Thoracic aorta (tissue), 2 donors: ENCODE results near the gene PRMT5. TPM values are rescaled to one million over a fixed set of nuclear protein-coding genes. Genes with fewer than 3 reads are reported as not detected.
"Not testable (repeated sequence)": the region's sequence is repeated elsewhere in the genome, so short reads cannot be mapped to it uniquely, and the experiment has no call there.

ENCODE experiments used
- ATAC-seq: fragments of 150-250 bp; one replicate; pipeline ENCODE4 v1.8.0; 2017; ENCODE audit warnings: low read depth; ENCODE audit not compliant: insufficient number of reproducible peaks, low FRiP score
- DNase-seq: peaks from one replicate; pipeline ENCODE4 v3.0.0-alpha.2; 2020; ENCODE audit warnings: low spot score
- H3K27ac ChIP-seq, 2 donors: fragments of 200-600 bp; sonication (generic); 1 replicate in 1 of 2; 2 replicates in 1 of 2; pipeline ENCODE4 v1.5.1; 2016; ENCODE audit warnings: mild to moderate bottlenecking in 2 of 2, moderate library complexity in 2 of 2
- H3K27me3 ChIP-seq: fragments of 200-600 bp; sonication (generic); replicated peaks from 2 replicates; pipeline ENCODE4 v1.6.0; 2016; ENCODE audit warnings: mild to moderate bottlenecking; ENCODE audit not compliant: insufficient read depth
- H3K36me3 ChIP-seq: fragments of 200-600 bp; sonication (generic); one replicate; pipeline ENCODE4 v1.5.1; 2016
- H3K4me1 ChIP-seq, 2 donors: fragments of 200-600 bp; sonication (generic); 1 replicate in 1 of 2; 2 replicates in 1 of 2; pipeline versions ENCODE4 v1.5.1 to v1.6.0; 2016; ENCODE audit warnings: low read depth in 2 of 2, mild to moderate bottlenecking in 1 of 2; ENCODE audit not compliant: control insufficient read depth in 1 of 2
- H3K4me3 ChIP-seq: fragments of 200-600 bp; sonication (generic); 2 replicates; pipeline ENCODE4 v1.5.1; 2016; ENCODE audit warnings: mild to moderate bottlenecking
- H3K9me3 ChIP-seq: fragments of 200-600 bp; sonication (generic); 2 replicates; pipeline ENCODE4 v1.5.1; 2016
- total RNA-seq, 2 donors: library from RNA; depleted of rRNA; stranded (reverse); fragments of >200 nt; gene quantifications; one replicate each; pipeline versions ENCODE4 v1.1.0 to v1.2.3, GENCODE V29; 2016
- TF ChIP-seq, protein P1 (sequence below): fragments of 200-600 bp; sonication (generic); IDR thresholded peaks from one replicate; pipeline ENCODE4 v1.5.1; 2019; ENCODE audit warnings: antibody characterized with exemption

Gene PRMT5
- total RNA-seq, 2 donors from 2014 or later, result 27.8 to 30.5 TPM

DNA sequence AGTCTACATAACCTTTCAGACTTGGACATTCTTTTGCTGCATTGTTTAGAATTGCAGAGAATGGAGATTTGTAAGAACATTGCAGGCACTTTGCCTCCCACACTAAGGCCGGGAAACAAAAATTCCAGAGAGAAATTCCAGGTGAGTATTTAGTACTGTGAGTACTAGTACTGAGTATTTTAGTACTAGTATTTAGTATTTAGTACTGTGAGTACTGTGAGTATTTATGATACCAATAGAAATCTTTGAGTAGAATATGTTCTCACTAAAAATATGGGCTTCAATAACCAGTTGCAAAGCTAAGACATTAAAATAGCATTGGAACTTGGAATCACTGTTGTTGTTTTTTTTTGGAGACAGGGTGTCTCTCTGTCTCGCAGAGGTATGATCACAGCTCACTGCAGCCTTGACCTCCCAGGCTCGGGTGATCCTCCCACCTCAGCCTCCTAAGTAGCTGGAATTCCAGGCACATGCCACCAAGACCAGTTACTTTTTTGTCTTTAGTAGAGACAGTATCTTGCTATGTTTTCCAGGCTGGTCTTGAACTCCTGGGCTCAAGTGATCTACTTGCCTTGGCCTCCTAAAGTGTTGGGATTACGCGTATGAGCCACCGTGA lies 33.0 kb upstream of the PRMT5 start:
- no peak for DNase-seq
- no peak for ATAC-seq
- Histone ChIP-seq H3K4me1 (no peaks in the 10 kb centered on the region), H3K36me3 (no peaks in the 10 kb centered on the region), H3K27ac (no peak overlapping the region), H3K9me3 (no peaks in the 10 kb centered on the region), H3K27me3 (no peaks in the 10 kb centered on the region), H3K4me3 (no peak overlapping the region)
- TF ChIP-seq, protein P1, sequence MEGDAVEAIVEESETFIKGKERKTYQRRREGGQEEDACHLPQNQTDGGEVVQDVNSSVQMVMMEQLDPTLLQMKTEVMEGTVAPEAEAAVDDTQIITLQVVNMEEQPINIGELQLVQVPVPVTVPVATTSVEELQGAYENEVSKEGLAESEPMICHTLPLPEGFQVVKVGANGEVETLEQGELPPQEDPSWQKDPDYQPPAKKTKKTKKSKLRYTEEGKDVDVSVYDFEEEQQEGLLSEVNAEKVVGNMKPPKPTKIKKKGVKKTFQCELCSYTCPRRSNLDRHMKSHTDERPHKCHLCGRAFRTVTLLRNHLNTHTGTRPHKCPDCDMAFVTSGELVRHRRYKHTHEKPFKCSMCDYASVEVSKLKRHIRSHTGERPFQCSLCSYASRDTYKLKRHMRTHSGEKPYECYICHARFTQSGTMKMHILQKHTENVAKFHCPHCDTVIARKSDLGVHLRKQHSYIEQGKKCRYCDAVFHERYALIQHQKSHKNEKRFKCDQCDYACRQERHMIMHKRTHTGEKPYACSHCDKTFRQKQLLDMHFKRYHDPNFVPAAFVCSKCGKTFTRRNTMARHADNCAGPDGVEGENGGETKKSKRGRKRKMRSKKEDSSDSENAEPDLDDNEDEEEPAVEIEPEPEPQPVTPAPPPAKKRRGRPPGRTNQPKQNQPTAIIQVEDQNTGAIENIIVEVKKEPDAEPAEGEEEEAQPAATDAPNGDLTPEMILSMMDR, result no peak

DNA sequence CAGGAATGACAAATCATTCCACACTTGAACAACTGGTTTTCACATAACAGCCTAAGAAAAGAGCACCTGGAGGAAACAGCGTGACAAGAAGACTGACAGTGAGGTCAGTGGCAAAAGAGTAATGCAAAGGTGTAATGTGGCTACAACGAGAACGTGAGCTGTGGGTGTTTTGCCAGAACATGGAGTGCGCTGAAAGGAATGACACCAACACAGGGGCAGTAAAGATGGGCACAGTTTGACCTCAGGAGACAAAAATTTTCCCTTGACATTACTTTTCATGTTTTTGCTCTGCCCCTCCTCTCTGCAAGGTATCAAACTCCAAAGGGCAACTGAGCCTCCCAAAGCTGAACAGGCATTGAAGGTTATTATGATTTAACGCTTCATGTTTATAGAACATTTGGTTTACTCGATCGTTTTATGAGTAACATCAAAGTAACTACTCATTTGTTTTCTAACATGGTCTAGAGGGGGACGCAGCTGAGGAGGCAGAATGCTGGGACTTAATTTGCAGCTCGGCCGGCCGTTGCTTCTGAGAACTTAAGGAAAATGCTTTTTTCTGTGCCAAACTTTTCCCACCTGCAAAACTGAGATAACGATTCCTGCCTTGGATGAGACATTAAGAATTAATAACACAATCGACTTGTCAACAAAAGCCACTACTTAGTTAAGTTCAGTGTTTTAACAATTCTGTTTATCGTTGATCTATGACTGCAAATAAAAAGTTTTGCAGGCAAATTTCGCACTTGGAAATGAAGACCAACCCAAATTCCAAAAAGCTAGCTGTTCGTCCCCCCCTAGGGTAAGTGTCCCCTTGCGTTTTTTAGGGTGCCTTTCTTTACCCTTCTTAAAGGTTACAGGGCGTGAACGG lies 26.8 kb upstream of the PRMT5 start:
- no peaks in the 10 kb centered on the region for H3K27me3 ChIP-seq
- no peak for ATAC-seq
- H3K9me3 ChIP-seq, result no peaks in the 10 kb centered on the region
- H3K4me3 ChIP-seq, result peak overlapping the region; percentile 95
- peaks cover 6 to 10% of the 10 kb centered on the region in 2 donors for H3K4me1 ChIP-seq
- peak overlapping the region; percentile 95 to 96 for H3K27ac ChIP-seq
- no peak for DNase-seq
- H3K36me3 ChIP-seq, result peaks cover 7% of the 10 kb centered on the region
- TF ChIP-seq, protein P1, result no peak

DNA sequence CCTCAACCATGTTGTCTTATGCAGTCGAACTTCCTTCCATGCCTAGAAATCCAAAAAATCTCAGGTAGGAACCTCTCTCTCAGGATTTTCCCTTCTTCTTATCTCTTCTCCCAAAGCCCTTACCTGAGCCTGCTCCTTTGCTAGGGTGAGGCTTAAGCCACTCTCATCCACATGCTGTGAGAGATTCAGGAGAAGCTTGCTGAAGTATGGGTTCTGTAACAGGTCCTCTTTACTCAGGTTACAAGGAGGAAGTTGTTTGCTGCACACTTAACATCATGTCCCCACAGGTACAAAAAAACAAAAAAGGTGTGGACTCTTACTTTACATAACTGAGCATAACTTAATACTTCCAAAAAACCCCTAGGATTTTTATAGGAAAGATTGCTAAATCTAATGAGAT lies 23.2 kb upstream of the PRMT5 start:
- no peaks in the 10 kb centered on the region for H3K27me3 ChIP-seq
- H3K4me1 ChIP-seq, result peaks cover 6 to 10% of the 10 kb centered on the region in 2 donors
- H3K36me3 ChIP-seq, result peaks cover 14% of the 10 kb centered on the region
- no peak overlapping the region for H3K27ac ChIP-seq
- DNase-seq (no peak), ATAC-seq (no peak)
- TF ChIP-seq, protein P1, result no peak
- no peak overlapping the region for H3K4me3 ChIP-seq
- H3K9me3 ChIP-seq, result no peaks in the 10 kb centered on the region

DNA sequence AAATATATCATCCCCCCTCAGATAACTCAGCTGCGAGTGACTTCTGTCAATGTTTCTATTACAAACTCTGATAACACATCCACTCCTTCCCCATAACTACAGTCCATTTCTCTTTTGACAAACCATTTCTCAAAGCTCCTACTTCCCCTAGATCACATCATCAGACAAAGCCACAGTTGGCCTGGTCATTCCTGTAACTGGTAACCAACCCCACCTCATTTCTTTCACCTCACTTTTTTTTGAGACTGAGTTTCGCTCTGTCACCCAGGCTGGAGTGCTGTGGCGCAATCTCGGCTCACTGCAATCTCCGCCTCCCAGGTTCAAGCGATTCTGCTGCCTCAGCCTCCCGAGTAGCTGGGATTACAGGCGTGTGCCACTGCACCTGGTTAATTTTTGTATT lies 22.6 kb upstream of the PRMT5 start:
- not testable (repeated sequence) for H3K4me3 ChIP-seq, DNase-seq, ATAC-seq, H3K9me3 ChIP-seq, H3K4me1 ChIP-seq, H3K27ac ChIP-seq, H3K27me3 ChIP-seq
- H3K36me3 ChIP-seq, result peaks cover 19% of the 10 kb centered on the region

DNA sequence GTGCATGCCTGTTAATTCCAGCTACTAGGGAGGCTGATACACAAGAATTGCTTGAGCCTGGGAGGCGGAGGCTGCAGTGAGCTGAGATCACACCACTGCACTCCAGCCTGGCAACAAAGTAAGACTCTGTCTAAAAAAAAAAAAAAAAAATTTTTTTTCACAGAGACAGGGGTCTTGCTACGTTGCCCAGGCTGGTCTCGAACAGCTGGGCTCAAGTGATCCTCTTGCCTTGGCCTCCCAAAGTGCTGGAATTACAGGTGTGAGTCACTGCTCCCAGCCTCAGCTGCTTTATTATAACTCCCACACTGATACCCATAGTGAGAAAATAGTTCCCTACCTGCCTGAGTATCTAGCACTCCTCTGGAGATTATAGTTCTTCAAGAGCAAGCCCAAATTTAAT lies 16.5 kb upstream of the PRMT5 start:
- no peaks in the 10 kb centered on the region for H3K9me3 ChIP-seq
- DNase-seq (no peak), ATAC-seq (no peak)
- TF ChIP-seq, protein P1, result no peak
- H3K27ac ChIP-seq, result no peak overlapping the region
- H3K4me1 ChIP-seq, result no peaks in the 10 kb centered on the region
- no peaks in the 10 kb centered on the region for H3K27me3 ChIP-seq
- peaks cover 23% of the 10 kb centered on the region for H3K36me3 ChIP-seq
- H3K4me3 ChIP-seq, result no peak overlapping the region
